Osteocyte (in vitro differentiated cells): ENCODE data around the gene PAEP. TPM values are rescaled to one million over a fixed set of nuclear protein-coding genes. Genes with fewer than 3 reads are reported as not detected.

Experiments
- DNase-seq: peaks from one replicate; pipeline ENCODE4 v3.0.0; 2021; ENCODE audit warnings: mixed read lengths; ENCODE audit not compliant: unreplicated experiment; ENCODE audit errors: extremely low spot score
- H3K27ac Mint-ChIP-seq: one replicate; pipeline ENCODE4 v1.8.0; 2021; ENCODE audit warnings: mild to moderate bottlenecking, mixed read lengths; ENCODE audit not compliant: unreplicated experiment
- H3K27me3 Mint-ChIP-seq: one replicate; pipeline ENCODE4 v1.8.0; 2021; ENCODE audit warnings: mixed read lengths; ENCODE audit not compliant: unreplicated experiment
- H3K36me3 Mint-ChIP-seq: one replicate; pipeline ENCODE4 v1.8.0; 2021; ENCODE audit warnings: mixed read lengths; ENCODE audit not compliant: unreplicated experiment
- H3K4me1 Mint-ChIP-seq: one replicate; pipeline ENCODE4 v1.8.0; 2021; ENCODE audit warnings: mixed read lengths; ENCODE audit not compliant: unreplicated experiment
- H3K4me3 Mint-ChIP-seq: one replicate; pipeline ENCODE4 v1.8.0; 2021; ENCODE audit warnings: mild to moderate bottlenecking, moderate library complexity, mixed read lengths; ENCODE audit not compliant: unreplicated experiment
- H3K9me3 Mint-ChIP-seq: one replicate; pipeline ENCODE4 v1.8.0; 2021; ENCODE audit warnings: mixed read lengths; ENCODE audit not compliant: unreplicated experiment
- CTCF ChIP-seq: fragments of 200-600 bp; sonication (generic); IDR thresholded peaks from 2 replicates; pipeline ENCODE4 v1.5.0; 2021; ENCODE audit warnings: antibody characterized with exemption, mild to moderate bottlenecking, moderate library complexity
- total RNA-seq: library from RNA; stranded (reverse); gene quantifications from 2 replicates; pipeline ENCODE4 v1.2.1, GENCODE V29; 2021

The PAEP gene
- total RNA-seq, 1 donor from 2014 or later = not detected

DNA sequence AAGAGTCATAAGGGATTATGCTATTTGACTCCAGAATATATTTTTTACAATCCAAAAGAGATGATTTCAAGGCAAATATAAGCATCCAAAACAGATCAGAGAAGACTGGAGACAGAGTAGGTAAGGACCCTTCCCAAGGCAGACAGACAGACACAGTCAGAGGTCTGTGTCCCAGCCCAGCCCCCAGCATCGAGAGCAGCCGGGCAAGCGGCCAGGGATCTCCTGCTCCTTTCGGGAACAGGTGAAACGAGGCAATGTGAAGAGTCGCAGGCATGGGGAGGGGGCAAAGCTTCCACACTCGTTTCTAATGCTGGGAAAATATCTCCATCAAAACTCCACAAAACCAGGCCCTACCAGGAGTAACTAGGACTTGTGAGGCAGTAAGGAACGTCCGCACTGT is 5.8 kb downstream of the PAEP start:
- no peak for DNase-seq
- H3K4me3 Mint-ChIP-seq = no peak overlapping the region
- TF ChIP-seq CTCF = no peak
- no peaks in the 10 kb centered on the region for H3K36me3 Mint-ChIP-seq
- H3K4me1 Mint-ChIP-seq = no peaks in the 10 kb centered on the region
- peaks cover 12% of the 10 kb centered on the region for H3K9me3 Mint-ChIP-seq
- no peak overlapping the region for H3K27ac Mint-ChIP-seq
- peaks cover 5% of the 10 kb centered on the region for H3K27me3 Mint-ChIP-seq

- Mint-ChIP-seq H3K4me3 (no peak overlapping the region), H3K27me3 (peaks cover 5% of the 10 kb centered on the region), H3K9me3 (peaks cover 12% of the 10 kb centered on the region), H3K27ac (no peak overlapping the region), H3K4me1 (no peaks in the 10 kb centered on the region), H3K36me3 (no peaks in the 10 kb centered on the region)
- no peak for DNase-seq
- no peak for TF ChIP-seq CTCF
These were observed 6.5 kb downstream of the PAEP start for GRCh38 chr9:135568026-135568425.

DNA sequence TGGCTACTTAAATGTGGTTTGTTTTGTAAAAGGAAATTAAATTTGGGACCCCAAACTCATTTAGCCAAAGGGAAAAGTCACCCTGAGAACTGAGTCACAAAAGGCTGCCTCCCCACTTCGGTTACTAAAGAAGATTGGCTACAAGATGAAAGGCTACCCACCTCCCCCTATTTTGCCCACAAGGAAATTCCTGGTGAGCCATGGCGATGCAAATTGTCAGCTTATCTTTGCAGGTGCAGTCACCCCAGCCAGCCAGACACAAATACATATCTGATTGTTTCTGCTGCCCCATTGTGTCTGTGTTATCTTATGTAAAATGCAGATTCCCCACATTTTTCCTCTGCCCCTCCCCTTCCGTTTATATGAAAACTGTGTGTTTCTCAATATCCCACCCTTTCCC is 8.9 kb downstream of the PAEP start:
- H3K36me3 Mint-ChIP-seq = no peaks in the 10 kb centered on the region
- H3K9me3 Mint-ChIP-seq = peaks cover 12% of the 10 kb centered on the region
- no peaks in the 10 kb centered on the region for H3K4me1 Mint-ChIP-seq
- H3K27ac Mint-ChIP-seq = no peak overlapping the region
- no peak for TF ChIP-seq CTCF
- H3K27me3 Mint-ChIP-seq = peaks cover 5% of the 10 kb centered on the region
- H3K4me3 Mint-ChIP-seq = no peak overlapping the region
- no peak for DNase-seq

GRCh38 chr9:135572233-135572632 is 10.7 kb downstream of the PAEP start:
- DNase-seq = no peak
- Mint-ChIP-seq H3K4me3 (no peak overlapping the region), H3K36me3 (no peaks in the 10 kb centered on the region), H3K9me3 (peaks cover 15% of the 10 kb centered on the region), H3K27me3 (peaks cover 5% of the 10 kb centered on the region), H3K27ac (no peak overlapping the region), H3K4me1 (no peaks in the 10 kb centered on the region)
- TF ChIP-seq CTCF = no peak

DNA sequence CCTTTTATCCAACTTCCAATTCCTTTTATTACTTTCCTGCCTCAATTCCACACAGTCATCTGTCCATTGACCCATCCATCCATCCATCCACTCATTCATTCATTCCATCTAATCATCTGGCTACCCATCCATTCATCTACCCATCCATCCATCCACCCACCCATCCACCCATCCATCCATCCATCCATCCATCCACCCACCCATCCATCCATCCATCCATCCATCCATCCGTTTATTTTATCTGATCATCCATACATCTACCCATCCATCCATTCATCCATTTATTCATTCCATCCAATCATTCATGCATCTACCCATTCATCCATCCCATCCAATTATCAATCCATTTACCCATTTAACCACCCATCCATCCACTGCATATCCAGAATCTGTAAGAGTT is 11.6 kb downstream of the PAEP start:
- H3K9me3 Mint-ChIP-seq = peaks cover 15% of the 10 kb centered on the region
- H3K4me3 Mint-ChIP-seq = no peak overlapping the region
- no peaks in the 10 kb centered on the region for H3K36me3 Mint-ChIP-seq
- peaks cover 5% of the 10 kb centered on the region for H3K27me3 Mint-ChIP-seq
- no peak for DNase-seq
- no peaks in the 10 kb centered on the region for H3K4me1 Mint-ChIP-seq
- TF ChIP-seq CTCF = no peak
- no peak overlapping the region for H3K27ac Mint-ChIP-seq
